Heart left ventricle (tissue), 16 donors: Measurements from ENCODE around the gene OR56A4. TPM values are rescaled to one million over a fixed set of nuclear protein-coding genes. Genes with fewer than 3 reads are reported as not detected.

Experiments used
- ATAC-seq, 4 donors: fragments of 200-7000 bp; cut with Tn5 transposase; one replicate each; pipeline ENCODE4 v1.9.1; 2020 to 2022; ENCODE audit warnings: moderate library complexity in 4 of 4, mild to moderate bottlenecking in 3 of 4, moderate number of reproducible peaks in 1 of 4
- DNase-seq, 5 donors: peaks; one replicate each; pipeline ENCODE4 v3.0.0-alpha.2; 2020
- H3K27ac ChIP-seq, 12 donors: fragments of 200-600 bp; sonication (generic) in 4 of 12; one replicate each; pipeline versions ENCODE4 v1.5.0 to v1.8.0; 2016 to 2022; ENCODE audit warnings: mild to moderate bottlenecking in 2 of 12
- H3K27me3 ChIP-seq, 9 donors: fragments of 200-600 bp; sonication (generic) in 2 of 9; one replicate each; pipeline versions ENCODE4 v1.5.1 to v1.8.0; 2016 to 2022; ENCODE audit warnings: mild to moderate bottlenecking in 3 of 9
- H3K36me3 ChIP-seq, 9 donors: fragments of 200-600 bp; sonication (generic) in 2 of 9; one replicate each; pipeline versions ENCODE4 v1.5.0 to v1.8.0; 2018 to 2022; ENCODE audit warnings: mild to moderate bottlenecking in 2 of 9
- H3K4me1 ChIP-seq, 12 donors: fragments of 200-600 bp; sonication (generic) in 4 of 12; one replicate each; pipeline versions ENCODE4 v1.5.0 to v1.8.0; 2016 to 2022; ENCODE audit warnings: mild to moderate bottlenecking in 3 of 12
- H3K4me3 ChIP-seq, 12 donors: fragments of 200-600 bp; sonication (generic) in 4 of 12; one replicate each; pipeline versions ENCODE4 v1.5.0 to v1.8.0; 2017 to 2022; ENCODE audit warnings: mild to moderate bottlenecking in 9 of 12, moderate library complexity in 4 of 12
- H3K9me3 ChIP-seq, 12 donors: fragments of 200-600 bp; sonication (generic) in 4 of 12; one replicate each; pipeline versions ENCODE4 v1.5.0 to v1.8.0; 2016 to 2022; ENCODE audit warnings: mild to moderate bottlenecking in 1 of 12
- POLR2A ChIP-seq, 2 donors: fragments of 450-650 bp; IDR thresholded peaks; one replicate each; pipeline ENCODE4 v1.6.1; 2017; ENCODE audit warnings: antibody characterized with exemption in 2 of 2, mild to moderate bottlenecking in 2 of 2, moderate library complexity in 2 of 2
- WGBS, 4 donors: extraction: QIAGEN DNeasy Blood & Tissue Kit in 2 of 4; methylation state at CpG; one replicate each; pipeline versions ENCODE4 v1.1.5 to v1.1.7; 2013 to 2018; 5-methylcytosine and 5-hydroxymethylcytosine counted together
- intact Hi-C, 10 donors: fragments of 100-400 bp; cut with DNase I; formaldehyde crosslinking; loops; one replicate each; pipeline versions ENCODE4 v1.11.1 to v1.14.2; 2022
- polyA plus RNA-seq, 2 donors: library from polyadenylated mRNA; stranded (reverse); fragments of 200-250 nt; gene quantifications; one replicate each; pipeline ENCODE4 v1.2.3, GENCODE V29; 2013
- total RNA-seq, 9 donors: library from RNA; depleted of rRNA in 2 of 9; stranded (reverse); fragments of >200 nt in 2 of 9; fragmentation: NEBNext Ultra II Directional in 3 of 9; extraction: Animal tissue kit (Norgen Biotek cat#: 25700) in 3 of 9; gene quantifications; one replicate each; pipeline versions ENCODE4 v1.1.0 to v1.2.4, GENCODE V29; 2016 to 2023
- TF ChIP-seq, protein P1 (sequence below), 12 donors: fragments of 200-600 bp; sonication (generic) in 4 of 12; IDR thresholded peaks; one replicate each; pipeline versions ENCODE4 v1.5.0 to v1.8.0; 2018 to 2022; ENCODE audit warnings: antibody characterized with exemption in 12 of 12, mild to moderate bottlenecking in 5 of 12
- donor health status: ischemic (EF 13 %, LVEDD 7.1; RV severe dilation, severe dysfunction).
- donor health status: healthy with polysubstance abuse.
- donor health status: DM: no; HTN: yes; CAD: no.
- donor health status: DM: no; HTN: no; CAD: no.
- donor health status: ischemic (EF 25% LVEDD 6.9; RV normal size, moderate dysfunction).
- donor health status: ischemic (EF 25% LVEDD 5.7; RV mildly dilated, moderate dysfunction).
- donor health status: healthy.
- donor health status: DM: yes; HTN: yes; CAD: no.
- donor health status: ischemic (EF 35%, LVEDD 5.7; RV mildly dilated, moderate dysfunction).
- donor health status: nonischemic (EF 11% LVEDD 7.7; RV severe dilation, severe dysfunction).
- donor health status: DM: yes; HTN: yes; CAD: no.
- donor health status: PGD.
- donor health status: ischemic (EF 29% LVEDD 5.4; RV normal size, mild dysfunction).
- donor health status: nonischemic (EF 23%, LVEDD 6.1; RV moderate dilation, normal function).

OR56A4 gene
- total and polyA plus RNA-seq, 11 donors, result 0.40 TPM; not detected in 10

DNA sequence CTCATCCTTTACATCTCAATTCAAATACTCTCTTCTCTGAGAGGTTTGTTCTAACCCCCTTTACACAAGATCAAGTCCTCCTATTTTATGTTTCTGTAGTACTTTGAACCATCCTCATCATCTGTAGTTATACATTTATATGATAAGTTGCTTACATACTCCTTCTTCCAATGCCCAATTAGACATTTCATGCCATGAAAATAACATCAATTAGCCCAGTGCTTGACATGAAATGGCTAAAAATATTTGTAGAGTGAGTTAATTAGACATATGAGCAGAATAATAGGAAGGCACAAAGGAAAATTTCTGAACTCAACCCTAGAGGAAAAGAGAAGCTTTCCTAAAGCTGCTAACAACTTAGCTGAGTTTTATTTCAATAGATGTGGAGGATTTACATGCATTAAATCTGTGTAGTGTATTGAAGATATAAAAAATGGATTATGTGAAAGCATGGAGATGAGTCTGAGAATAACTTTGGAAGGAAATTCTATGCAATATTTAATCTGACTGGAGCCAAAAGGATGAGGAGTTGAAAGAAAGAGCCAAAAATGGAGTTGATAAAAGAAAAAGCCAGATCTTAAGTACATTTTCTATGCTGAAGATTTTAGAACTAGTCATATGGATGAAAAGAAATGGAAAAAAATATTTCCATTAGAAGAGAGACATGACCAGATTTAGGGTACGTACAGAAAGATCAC, 24.1 kb upstream of the OR56A4 start, which contains the start of gene OR56A1:
Gene OR56A1 (minus strand): TSS at position 51 of the 698 bp plus-strand sequence. CDS start 3,066 bp downstream, outside the sequence.
- ATAC-seq (no peak), DNase-seq (no peak)
- Histone ChIP-seq H3K4me1 (no peaks in the 10 kb centered on the region), H3K27ac (no peak within 1 kb of the TSS), H3K36me3 (no peaks in the 10 kb centered on the region), H3K4me3 (no peak within 1 kb of the TSS), H3K9me3 (no peaks in the 10 kb centered on the region), H3K27me3 (peaks cover 0 to 7% (median 0%) of the 10 kb centered on the region in 9 donors)
- intact Hi-C loops, result no loop called here
- TF ChIP-seq, protein P1, sequence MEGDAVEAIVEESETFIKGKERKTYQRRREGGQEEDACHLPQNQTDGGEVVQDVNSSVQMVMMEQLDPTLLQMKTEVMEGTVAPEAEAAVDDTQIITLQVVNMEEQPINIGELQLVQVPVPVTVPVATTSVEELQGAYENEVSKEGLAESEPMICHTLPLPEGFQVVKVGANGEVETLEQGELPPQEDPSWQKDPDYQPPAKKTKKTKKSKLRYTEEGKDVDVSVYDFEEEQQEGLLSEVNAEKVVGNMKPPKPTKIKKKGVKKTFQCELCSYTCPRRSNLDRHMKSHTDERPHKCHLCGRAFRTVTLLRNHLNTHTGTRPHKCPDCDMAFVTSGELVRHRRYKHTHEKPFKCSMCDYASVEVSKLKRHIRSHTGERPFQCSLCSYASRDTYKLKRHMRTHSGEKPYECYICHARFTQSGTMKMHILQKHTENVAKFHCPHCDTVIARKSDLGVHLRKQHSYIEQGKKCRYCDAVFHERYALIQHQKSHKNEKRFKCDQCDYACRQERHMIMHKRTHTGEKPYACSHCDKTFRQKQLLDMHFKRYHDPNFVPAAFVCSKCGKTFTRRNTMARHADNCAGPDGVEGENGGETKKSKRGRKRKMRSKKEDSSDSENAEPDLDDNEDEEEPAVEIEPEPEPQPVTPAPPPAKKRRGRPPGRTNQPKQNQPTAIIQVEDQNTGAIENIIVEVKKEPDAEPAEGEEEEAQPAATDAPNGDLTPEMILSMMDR (IDR thresholded peaks at IDR 0.05), result no peak
- no peak for TF ChIP-seq POLR2A (IDR thresholded peaks at IDR 0.05)
- 89 to 96% (median 93%) methylated on average over 1 of the region's 1 CpG for WGBS, 4 donors

DNA sequence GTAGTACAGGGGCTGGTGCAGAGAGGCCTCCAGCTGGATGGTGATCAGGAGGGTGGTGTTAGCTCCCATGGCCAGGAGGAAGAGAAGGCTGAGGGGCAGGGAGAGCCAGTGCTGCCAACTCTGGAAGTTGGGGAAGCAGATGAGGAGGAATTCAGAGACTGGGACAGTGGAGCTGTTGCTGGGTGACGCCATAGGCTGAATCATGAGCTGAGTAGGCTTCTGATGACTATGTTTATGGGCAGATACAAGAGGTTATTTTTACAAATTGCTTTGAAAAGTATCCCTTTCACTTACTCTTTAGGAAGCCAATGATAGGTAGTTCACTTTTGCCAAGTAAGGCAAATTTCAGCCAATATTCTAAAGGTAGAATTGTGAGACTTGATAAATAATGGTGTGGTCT, 20.8 kb upstream of the OR56A4 start:
- H3K36me3 ChIP-seq, result no peaks in the 10 kb centered on the region
- H3K4me3 ChIP-seq, result no peak overlapping the region
- DNase-seq (no peak), ATAC-seq (no peak)
- intact Hi-C loops, result loop anchor here in 5 of 10 donors (10.0 kb wide), 4 partner anchors 127 to 477 kb away; partner anchors contain the start of gene CCKBR (in 1 of the 5)
- H3K4me1 ChIP-seq, result no peaks in the 10 kb centered on the region
- TF ChIP-seq, protein P1 (IDR thresholded peaks at IDR 0.05), result no peak
- no peak for TF ChIP-seq POLR2A (IDR thresholded peaks at IDR 0.05)
- H3K27ac ChIP-seq, result no peak overlapping the region
- WGBS, 4 donors, result 93 to 98% (median 96%) methylated on average over 1 of the region's 1 CpG
- H3K9me3 ChIP-seq, result no peaks in the 10 kb centered on the region
- H3K27me3 ChIP-seq, result peaks cover 0 to 7% (median 0%) of the 10 kb centered on the region in 9 donors

DNA sequence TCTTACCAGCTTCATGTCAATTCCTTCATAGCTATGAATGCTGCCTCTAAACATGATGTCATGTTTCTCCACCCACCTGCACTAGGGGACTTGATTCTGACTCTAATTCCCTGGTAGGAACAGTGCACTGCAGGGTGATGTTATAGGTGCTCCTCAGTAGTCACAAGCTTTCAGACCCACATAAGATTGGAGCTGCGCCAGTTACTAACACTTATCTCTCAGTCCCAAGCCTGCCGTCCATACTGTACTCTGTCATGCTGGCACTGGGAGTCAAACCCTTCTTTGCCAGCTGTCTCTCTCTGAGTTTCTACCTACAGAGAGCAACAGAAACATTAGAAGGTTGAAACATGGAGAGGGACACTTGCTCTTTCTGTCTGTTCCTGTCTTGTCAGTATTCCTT, 18.3 kb upstream of the OR56A4 start:
- Histone ChIP-seq H3K36me3 (no peaks in the 10 kb centered on the region), H3K27ac (no peak overlapping the region), H3K4me1 (no peaks in the 10 kb centered on the region), H3K9me3 (no peaks in the 10 kb centered on the region), H3K27me3 (peaks cover 0 to 4% (median 0%) of the 10 kb centered on the region in 9 donors), H3K4me3 (no peak overlapping the region)
- intact Hi-C loops, result loop anchor here in 5 of 10 donors (10.0 kb wide), 4 partner anchors 130 to 480 kb away; partner anchors contain the start of gene CCKBR (in 1 of the 5)
- TF ChIP-seq, protein P1 (IDR thresholded peaks at IDR 0.05), result no peak
- no peak for TF ChIP-seq POLR2A (IDR thresholded peaks at IDR 0.05)
- no peak for DNase-seq
- WGBS, 4 donors, result 53 to 64% (median 60%) methylated on average over 2 of the region's 2 CpGs
- ATAC-seq, result no peak

DNA sequence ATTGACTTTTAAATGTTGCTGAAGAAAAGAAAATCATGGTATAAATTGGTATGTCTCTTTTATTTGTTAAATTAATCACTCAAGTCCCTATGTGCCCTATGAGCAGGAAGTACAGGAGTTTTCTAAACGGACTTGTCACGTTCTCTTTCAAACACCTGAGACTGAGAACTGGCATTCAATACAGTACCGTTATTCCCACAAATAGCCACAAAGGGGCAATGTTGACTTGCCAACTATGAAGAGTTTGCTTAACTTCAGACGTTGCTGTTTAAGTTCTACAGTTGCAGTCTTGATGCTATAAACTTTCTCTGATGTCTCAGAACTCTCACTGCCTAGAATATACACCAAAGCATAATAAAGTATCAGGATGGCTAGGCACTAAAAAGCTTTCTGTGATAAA, 16.2 kb upstream of the OR56A4 start:
- H3K4me3 ChIP-seq, result no peak overlapping the region

More for the DNA sequence above, 16.2 kb upstream of the OR56A4 start:
- H3K4me1 ChIP-seq, result no peaks in the 10 kb centered on the region
- DNase-seq (peak in 1 of 5 donors; percentile 20), ATAC-seq (peak in 3 of 4 donors; percentile 62 to 82 (median 81))
- no peak for TF ChIP-seq POLR2A (IDR thresholded peaks at IDR 0.05)
- TF ChIP-seq, protein P1 (IDR thresholded peaks at IDR 0.05), result peak; percentile 40 to 77 (median 64)
- H3K9me3 ChIP-seq, result no peaks in the 10 kb centered on the region
- H3K27me3 ChIP-seq, result no peaks in the 10 kb centered on the region
- WGBS, 4 donors, result 1 to 4% (median 2%) methylated on average over 4 of the region's 4 CpGs
- intact Hi-C loops, result loop anchor here (2.0 to 10.0 kb wide), 13 partner anchors 132 to 482 kb away; partner anchors contain the start of gene CCKBR (in 1 of the 10)
- H3K27ac ChIP-seq, result no peak overlapping the region
- no peaks in the 10 kb centered on the region for H3K36me3 ChIP-seq
